Trophoblast cell (in vitro differentiated cells and primary cell): Measurements from ENCODE around the gene BRSK2.

Experiments used
- DNase-seq, 2 donors: peaks; one replicate each; pipeline ENCODE4 v3.0.0-alpha.2; 2016
- H2AFZ ChIP-seq: 2 replicates; pipeline ENCODE4 v1.6.1; 2013; ENCODE audit warnings: low read length, moderate library complexity, mild to moderate bottlenecking; ENCODE audit not compliant: insufficient read depth, poor library complexity
- H2AK5ac ChIP-seq: 2 replicates; pipeline ENCODE4 v1.6.1; 2013; ENCODE audit warnings: mild to moderate bottlenecking, low read length
- H2BK120ac ChIP-seq: 2 replicates; pipeline ENCODE4 v1.6.1; 2013; ENCODE audit warnings: low read length, mild to moderate bottlenecking, moderate library complexity; ENCODE audit not compliant: insufficient read depth, poor library complexity
- H2BK12ac ChIP-seq: 2 replicates; pipeline ENCODE4 v1.6.1; 2013; ENCODE audit warnings: mild to moderate bottlenecking, low read length, moderate library complexity
- H2BK5ac ChIP-seq: 2 replicates; pipeline ENCODE4 v1.6.1; 2013; ENCODE audit warnings: low read length, low read depth, moderate library complexity, mild to moderate bottlenecking; ENCODE audit not compliant: poor library complexity
- H3K14ac ChIP-seq: 2 replicates; pipeline ENCODE4 v1.6.1; 2013; ENCODE audit warnings: mild to moderate bottlenecking, low read length
- H3K18ac ChIP-seq: 2 replicates; pipeline ENCODE4 v1.6.1; 2013; ENCODE audit warnings: mild to moderate bottlenecking, low read length
- H3K23ac ChIP-seq: 2 replicates; pipeline ENCODE4 v1.6.1; 2013; ENCODE audit warnings: low read length
- H3K27ac ChIP-seq: 2 replicates; pipeline ENCODE4 v1.5.1; 2013; ENCODE audit warnings: low read depth, mild to moderate bottlenecking, inconsistent platforms, low read length, moderate library complexity
- H3K27me3 ChIP-seq: 2 replicates; pipeline ENCODE4 v1.6.1; 2013; ENCODE audit warnings: inconsistent platforms, mild to moderate bottlenecking, low read length, moderate library complexity; ENCODE audit not compliant: insufficient read depth
- H3K36me3 ChIP-seq, 2 experiments: 1 replicate in 1 of 2; 2 replicates in 1 of 2; pipeline ENCODE4 v1.6.1; 2013; ENCODE audit warnings: low read length in 2 of 2, mild to moderate bottlenecking in 2 of 2, moderate library complexity in 1 of 2; ENCODE audit not compliant: insufficient read depth in 2 of 2, control insufficient read depth in 1 of 2
- H3K4ac ChIP-seq: 2 replicates; pipeline ENCODE4 v1.6.1; 2013; ENCODE audit warnings: low read depth, mild to moderate bottlenecking, low read length, moderate library complexity
- H3K4me1 ChIP-seq, 2 experiments: 1 replicate in 1 of 2; 2 replicates in 1 of 2; pipeline ENCODE4 v1.6.1; 2013; ENCODE audit warnings: low read length in 2 of 2, mild to moderate bottlenecking in 2 of 2, moderate library complexity in 1 of 2; ENCODE audit not compliant: insufficient read depth in 2 of 2, control insufficient read depth in 1 of 2
- H3K4me2 ChIP-seq: 2 replicates; pipeline ENCODE4 v1.6.1; 2013; ENCODE audit warnings: inconsistent platforms, mild to moderate bottlenecking, low read length, moderate library complexity
- H3K4me3 ChIP-seq: 2 replicates; pipeline ENCODE4 v1.5.1; 2013; ENCODE audit warnings: mild to moderate bottlenecking, low read depth, low read length, inconsistent platforms
- H3K79me1 ChIP-seq: one replicate; pipeline ENCODE4 v1.6.1; 2013; ENCODE audit warnings: low read length
- H3K79me2 ChIP-seq: 2 replicates; pipeline ENCODE4 v1.6.1; 2013; ENCODE audit warnings: low read length, mild to moderate bottlenecking; ENCODE audit not compliant: control insufficient read depth, insufficient read depth, poor library complexity
- H3K9ac ChIP-seq: 2 replicates; pipeline ENCODE4 v1.6.1; 2013; ENCODE audit warnings: mild to moderate bottlenecking, low read length
- H3K9me3 ChIP-seq: 2 replicates; pipeline ENCODE4 v1.6.1; 2013; ENCODE audit warnings: low read depth, mild to moderate bottlenecking, control low read depth, inconsistent platforms, low read length; ENCODE audit not compliant: insufficient read depth
- H4K12ac ChIP-seq: 2 replicates; pipeline ENCODE4 v1.6.1; 2013; ENCODE audit warnings: low read depth, mild to moderate bottlenecking, low read length, moderate library complexity
- H4K8ac ChIP-seq: 2 replicates; pipeline ENCODE4 v1.6.1; 2013; ENCODE audit warnings: low read depth, mild to moderate bottlenecking, low read length, moderate library complexity
- H4K91ac ChIP-seq: one replicate; pipeline ENCODE4 v1.6.1; 2013; ENCODE audit warnings: low read depth, mild to moderate bottlenecking, low read length, moderate library complexity
- WGBS: extraction: QIAGEN DNeasy Blood & Tissue Kit; methylation state at CpG from one replicate; pipeline ENCODE4 v1.1.7; 2013; ENCODE audit warnings: missing lambda C conversion rate; ENCODE audit not compliant: insufficient read length, insufficient coverage; ENCODE audit errors: extremely low coverage; 5-methylcytosine and 5-hydroxymethylcytosine counted together

The BRSK2 gene

GRCh38 chr11:1394936-1395772 is 5.4 kb downstream of the BRSK2 start:
- H4K8ac ChIP-seq, result no peak overlapping the region
- no peak overlapping the region for H2BK12ac ChIP-seq
- no peak overlapping the region for H3K14ac ChIP-seq
- no peak for DNase-seq
- H3K27me3 ChIP-seq, result peaks cover 16% of the 10 kb centered on the region
- no peak overlapping the region for H2BK5ac ChIP-seq
- no peaks in the 10 kb centered on the region for H3K79me2 ChIP-seq
- H4K91ac ChIP-seq, result no peak overlapping the region
- H2AK5ac ChIP-seq, result no peak overlapping the region
- no peak overlapping the region for H3K9ac ChIP-seq
- H3K79me1 ChIP-seq, result no peaks in the 10 kb centered on the region
- H2BK120ac ChIP-seq, result no peak overlapping the region
- no peaks in the 10 kb centered on the region for H3K36me3 ChIP-seq
- peaks cover 0 to 3% of the 10 kb centered on the region in 2 experiments for H3K4me1 ChIP-seq
- no peak overlapping the region for H3K4me2 ChIP-seq
- no peak overlapping the region for H3K27ac ChIP-seq
- no CpG with 5 or more reads among the region's 29 CpGs for WGBS
- no peak overlapping the region for H3K4me3 ChIP-seq
- H4K12ac ChIP-seq, result no peak overlapping the region
- no peak overlapping the region for H3K18ac ChIP-seq
- no peak overlapping the region for H3K4ac ChIP-seq
- H3K23ac ChIP-seq, result no peak overlapping the region
- peaks cover 5% of the 10 kb centered on the region for H3K9me3 ChIP-seq
- H2AFZ ChIP-seq, result no peak overlapping the region

- Histone ChIP-seq H2BK120ac (no peak overlapping the region), H3K4me3 (no peak overlapping the region), H3K14ac (no peak overlapping the region), H3K27me3 (peaks cover 11% of the 10 kb centered on the region), H3K4me2 (no peak overlapping the region), H3K27ac (no peak overlapping the region), H4K91ac (no peak overlapping the region), H2AFZ (no peak overlapping the region), H3K79me2 (no peaks in the 10 kb centered on the region), H2AK5ac (no peak overlapping the region), H3K36me3 (no peaks in the 10 kb centered on the region), H3K4me1 (no peaks in the 10 kb centered on the region), H3K4ac (no peak overlapping the region), H3K18ac (no peak overlapping the region), H4K12ac (no peak overlapping the region), H3K9ac (no peak overlapping the region), H3K23ac (no peak overlapping the region), H2BK5ac (no peak overlapping the region), H3K9me3 (peaks cover 5% of the 10 kb centered on the region), H3K79me1 (no peaks in the 10 kb centered on the region), H4K8ac (no peak overlapping the region), H2BK12ac (no peak overlapping the region)
- no CpG with 5 or more reads among the region's 19 CpGs for WGBS
- DNase-seq, result no peak
Observed at GRCh38 chr11:1395773-1396374, 6.1 kb downstream of the BRSK2 start.

GRCh38 chr11:1396375-1396841 is 6.7 kb downstream of the BRSK2 start:
- no peak for DNase-seq
- Histone ChIP-seq H3K4me3 (no peak overlapping the region), H2BK5ac (no peak overlapping the region), H3K23ac (no peak overlapping the region), H3K36me3 (no peaks in the 10 kb centered on the region), H3K79me1 (no peaks in the 10 kb centered on the region), H3K4me2 (no peak overlapping the region), H4K91ac (no peak overlapping the region), H4K12ac (no peak overlapping the region), H2AFZ (no peak overlapping the region), H3K79me2 (no peaks in the 10 kb centered on the region), H2BK12ac (no peak overlapping the region), H2AK5ac (no peak overlapping the region), H3K4me1 (no peaks in the 10 kb centered on the region), H3K9ac (no peak overlapping the region), H3K9me3 (peaks cover 5% of the 10 kb centered on the region), H3K27ac (no peak overlapping the region), H3K4ac (no peak overlapping the region), H3K18ac (no peak overlapping the region), H3K27me3 (peaks cover 5% of the 10 kb centered on the region), H2BK120ac (no peak overlapping the region), H4K8ac (no peak overlapping the region), H3K14ac (no peak overlapping the region)
- no CpG with 5 or more reads among the region's 20 CpGs for WGBS

- DNase-seq, result no peak
- no peak overlapping the region for H3K4ac ChIP-seq
- no peak overlapping the region for H2BK5ac ChIP-seq
- H3K14ac ChIP-seq, result no peak overlapping the region
- H3K79me2 ChIP-seq, result no peaks in the 10 kb centered on the region
- H3K9me3 ChIP-seq, result peaks cover 5% of the 10 kb centered on the region
- H2AFZ ChIP-seq, result no peak overlapping the region
- no peaks in the 10 kb centered on the region for H3K79me1 ChIP-seq
- no peak overlapping the region for H4K12ac ChIP-seq
- WGBS, result no CpG with 5 or more reads among the region's 19 CpGs
- H3K9ac ChIP-seq, result no peak overlapping the region
- H3K4me3 ChIP-seq, result no peak overlapping the region
- no peak overlapping the region for H3K18ac ChIP-seq
- H2AK5ac ChIP-seq, result no peak overlapping the region
- no peak overlapping the region for H3K4me2 ChIP-seq
- H3K23ac ChIP-seq, result no peak overlapping the region
- no peaks in the 10 kb centered on the region for H3K27me3 ChIP-seq
- H3K4me1 ChIP-seq, result no peaks in the 10 kb centered on the region
- no peak overlapping the region for H3K27ac ChIP-seq
- H4K8ac ChIP-seq, result no peak overlapping the region
- H2BK12ac ChIP-seq, result no peak overlapping the region
- no peaks in the 10 kb centered on the region for H3K36me3 ChIP-seq
- no peak overlapping the region for H4K91ac ChIP-seq
- no peak overlapping the region for H2BK120ac ChIP-seq
Observed at GRCh38 chr11:1397146-1397861, 7.6 kb downstream of the BRSK2 start.
